NCI-H187 treated with DMSO at 0.1 percent for 48 hours (cell line): ENCODE results near the gene SNX9.
"Not testable (repeated sequence)": the region's sequence is repeated elsewhere in the genome, so short reads cannot be mapped to it uniquely, and the experiment has no call there.

Experiments
- DNase-seq: peaks from one replicate; lab custom pipeline; 2025; lab: John Stamatoyannopoulos, UW

Gene SNX9

GRCh38 chr6:157831424-157832249, 8.6 kb downstream of the SNX9 start:
- DNase-seq = no peak

GRCh38 chr6:157832250-157832967, 9.4 kb downstream of the SNX9 start:
- DNase-seq = no peak

GRCh38 chr6:157834549-157834948, 11.5 kb downstream of the SNX9 start:
- no peak for DNase-seq

GRCh38 chr6:157838718-157839430, 15.8 kb downstream of the SNX9 start:
- DNase-seq = no peak

- DNase-seq = no peak
Observed at GRCh38 chr6:157839606-157840005, 16.6 kb downstream of the SNX9 start.

GRCh38 chr6:157840261-157840660, 17.2 kb downstream of the SNX9 start:
- DNase-seq = no peak

- no peak for DNase-seq
Observed at GRCh38 chr6:157840776-157841175, 17.7 kb downstream of the SNX9 start.

GRCh38 chr6:157841211-157841840, 18.3 kb downstream of the SNX9 start:
- DNase-seq = no peak

- no peak for DNase-seq
Observed at GRCh38 chr6:157842212-157842611, 19.2 kb downstream of the SNX9 start.

- DNase-seq = not testable (repeated sequence)
Observed at GRCh38 chr6:157844196-157844595, 21.1 kb downstream of the SNX9 start.

GRCh38 chr6:157845493-157846259, 22.6 kb downstream of the SNX9 start:
- DNase-seq = no peak

GRCh38 chr6:157847846-157848245, 24.8 kb downstream of the SNX9 start:
- no peak for DNase-seq

- DNase-seq = no peak
Observed at GRCh38 chr6:157848693-157849092, 25.6 kb downstream of the SNX9 start.

GRCh38 chr6:157849288-157850017, 26.4 kb downstream of the SNX9 start:
- DNase-seq = no peak

- DNase-seq = no peak
Observed at GRCh38 chr6:157850030-157850429, 27.0 kb downstream of the SNX9 start.

GRCh38 chr6:157853018-157853805, 30.2 kb downstream of the SNX9 start:
- DNase-seq = no peak

- DNase-seq = no peak
Observed at GRCh38 chr6:157853902-157854502, 31.0 kb downstream of the SNX9 start.

GRCh38 chr6:157855325-157855724, 32.3 kb downstream of the SNX9 start:
- DNase-seq = no peak

GRCh38 chr6:157855804-157856203, 32.8 kb downstream of the SNX9 start:
- not testable (repeated sequence) for DNase-seq
